DMS153 treated with DMSO at 0.1 percent for 48 hours (cell line): Measurements from ENCODE around the gene RHCG.

Experiments
- DNase-seq: peaks from one replicate; lab custom pipeline; 2025; ENCODE audit not compliant: unreplicated experiment; lab: John Stamatoyannopoulos, UW

Gene RHCG

DNA sequence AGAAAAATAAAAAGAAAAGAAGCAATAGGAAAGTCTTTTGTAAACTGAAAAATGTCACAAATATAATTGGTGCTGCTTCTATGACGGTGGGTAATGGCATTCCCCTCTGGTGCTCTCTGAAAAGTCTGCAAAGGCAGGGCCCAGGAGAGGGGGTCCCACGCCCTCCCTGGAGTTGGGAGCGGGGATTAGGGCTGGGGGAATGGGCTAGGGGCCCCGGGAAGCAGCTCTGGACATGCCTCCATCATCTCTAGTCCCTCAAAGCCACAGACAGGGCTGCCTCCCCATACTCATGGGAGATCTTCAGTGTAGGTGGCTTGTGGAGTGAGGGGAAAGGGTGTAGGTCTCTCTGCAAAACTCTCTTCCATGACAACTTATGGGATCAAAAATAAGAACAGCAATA, 7.8 kb upstream of the RHCG start:
- DNase-seq, result no peak

DNA sequence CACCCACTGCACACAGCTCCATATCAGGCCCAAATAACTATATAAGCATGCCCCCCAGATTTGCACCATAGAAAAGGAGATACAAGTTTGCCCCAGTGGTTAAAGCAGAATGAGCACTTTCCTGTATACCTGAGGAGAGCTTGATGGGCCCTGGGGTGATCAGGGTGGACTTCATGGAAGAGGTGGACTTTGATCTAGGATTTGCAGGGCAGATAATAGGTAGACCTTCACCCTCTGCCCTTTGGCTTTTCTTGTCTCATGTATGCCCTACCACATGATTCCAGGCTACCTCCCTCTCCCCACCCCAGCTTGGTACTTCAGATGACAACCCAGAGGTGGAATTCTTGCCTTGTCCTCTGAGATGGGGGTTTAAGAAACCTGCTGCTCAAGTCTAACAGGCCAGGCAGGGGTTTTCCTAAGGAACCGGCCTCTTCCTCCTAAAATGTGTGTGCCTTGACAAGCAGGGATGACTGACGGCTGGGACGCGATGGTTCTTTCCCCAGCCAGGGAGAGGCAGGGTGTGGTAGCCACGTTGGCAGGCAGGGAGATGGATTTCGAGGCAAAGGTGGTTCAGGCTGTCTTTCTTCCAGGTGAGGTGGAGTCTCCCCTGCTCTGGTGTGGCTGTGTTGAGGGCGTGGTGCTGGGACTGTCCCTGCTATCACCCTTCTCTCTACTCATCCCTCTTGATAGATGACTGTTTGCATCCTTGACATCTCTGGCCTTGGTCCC, 6.6 kb upstream of the RHCG start:
- DNase-seq, result no peak

DNA sequence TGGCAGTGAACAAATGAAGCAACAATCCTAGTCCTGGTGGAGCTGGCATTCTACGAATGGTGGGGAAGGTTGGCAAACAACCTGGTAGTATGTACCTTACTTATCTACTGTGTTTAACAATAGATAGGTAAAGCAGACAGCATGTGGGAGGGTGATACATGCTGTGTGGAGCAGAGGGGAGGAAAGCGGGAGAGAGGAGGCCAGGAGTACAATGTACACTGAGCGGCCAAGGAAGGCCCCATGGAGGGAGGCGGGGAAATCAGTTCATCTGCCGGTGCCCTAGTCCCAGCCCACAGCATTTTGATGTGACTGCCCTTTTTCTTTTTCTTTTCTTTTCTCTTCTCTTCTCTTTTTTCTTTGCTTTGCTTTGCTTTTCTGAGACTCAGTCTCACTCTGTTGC, 5.3 kb upstream of the RHCG start:
- DNase-seq, result no peak

DNA sequence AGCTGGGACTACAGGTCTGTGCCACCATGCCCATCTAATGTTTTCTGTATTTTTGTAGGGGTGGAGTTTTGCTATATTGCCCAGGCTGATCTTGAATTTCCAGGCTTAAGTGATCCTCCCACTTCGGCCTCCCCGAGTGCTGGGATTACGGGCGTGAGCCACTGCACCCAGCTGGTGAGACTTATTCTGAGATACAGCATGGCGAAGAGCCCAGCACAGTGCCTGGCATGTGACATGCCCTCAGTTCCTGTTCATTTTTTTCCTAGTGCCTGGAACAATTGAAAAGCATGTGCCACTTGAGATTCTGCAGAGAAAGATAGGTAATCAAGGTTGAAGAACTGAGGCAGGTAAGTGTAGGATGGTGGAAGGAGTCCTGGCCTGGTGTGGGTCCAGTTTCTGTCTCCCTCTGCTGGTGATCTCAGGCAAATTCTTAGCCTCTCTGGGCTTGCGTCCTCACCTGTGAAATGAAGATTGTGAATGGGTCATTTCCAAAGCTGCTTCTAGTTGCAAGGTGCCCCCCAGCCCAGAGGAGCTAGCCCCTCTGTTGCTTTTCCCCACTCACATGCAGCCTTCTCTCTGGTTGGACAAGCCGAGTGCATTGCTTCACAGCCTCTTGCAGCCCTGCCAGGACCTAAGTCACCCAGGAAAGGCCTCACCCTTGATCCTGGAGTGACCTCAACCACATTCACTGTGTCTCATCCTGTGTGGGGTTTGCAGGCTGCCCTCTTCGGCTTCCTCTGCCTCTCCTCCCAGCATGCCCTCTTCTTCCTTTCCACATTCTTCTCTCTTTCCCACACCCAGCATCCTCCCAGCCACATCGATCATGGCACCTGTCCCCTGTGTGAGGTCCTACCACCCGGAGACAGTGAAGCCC, 4.3 kb upstream of the RHCG start:
- DNase-seq, result no peak

DNA sequence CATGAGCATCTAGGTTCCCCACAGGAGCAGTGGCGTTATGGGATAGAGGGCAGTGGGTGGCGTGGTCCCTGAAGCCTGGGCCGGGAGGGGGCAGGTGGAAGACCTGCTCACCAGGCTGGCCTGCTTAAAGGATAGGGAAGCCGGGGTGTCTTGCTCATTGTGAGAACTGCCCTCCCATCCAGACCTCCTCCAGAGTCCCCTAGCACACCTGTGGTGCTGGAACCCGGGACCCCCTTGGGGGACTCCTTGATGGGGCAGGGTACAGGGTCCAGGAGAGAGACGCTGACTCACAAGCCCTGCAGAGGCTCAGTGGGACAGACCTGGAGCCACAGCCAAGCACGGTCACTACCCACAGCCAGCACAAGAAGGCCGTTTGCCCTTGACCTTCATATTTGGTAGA, 2.8 kb upstream of the RHCG start:
- DNase-seq, result no peak

DNA sequence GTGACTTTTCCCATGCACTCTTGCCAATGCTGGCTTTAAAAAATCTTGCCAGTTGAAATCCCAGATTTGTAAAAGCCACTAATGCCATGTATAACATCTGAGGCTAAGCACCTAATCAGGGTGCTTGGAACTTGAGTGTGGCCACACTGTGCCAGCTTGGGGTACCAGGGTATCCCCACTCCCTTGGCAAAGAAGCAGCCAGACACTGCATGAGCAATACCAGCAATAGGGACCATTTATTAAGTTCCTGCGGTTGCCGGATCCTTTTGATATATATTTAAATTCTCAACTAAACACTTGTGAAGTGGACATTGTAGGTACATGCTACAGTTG, 2.2 kb upstream of the RHCG start:
- DNase-seq, result no peak

DNA sequence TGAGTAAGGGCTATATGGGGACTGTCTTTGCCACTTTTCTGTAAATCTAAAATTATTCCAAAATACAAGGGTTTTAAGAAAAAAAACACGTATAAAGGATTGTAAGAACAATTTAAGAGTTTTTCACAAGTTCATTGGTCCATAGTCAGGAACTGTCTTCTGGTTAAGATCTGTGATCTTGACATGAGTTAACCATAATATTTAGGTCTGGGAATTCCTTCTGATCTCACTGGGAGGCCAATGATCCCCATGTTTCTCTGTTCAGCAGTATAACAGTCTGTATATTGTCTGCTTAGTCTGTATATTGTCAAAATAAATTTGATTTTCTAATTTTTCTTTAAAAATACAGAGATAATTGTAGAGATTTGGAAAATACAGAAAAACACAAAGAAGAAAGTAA, 848 bp upstream of the RHCG start:
- DNase-seq, result no peak

DNA sequence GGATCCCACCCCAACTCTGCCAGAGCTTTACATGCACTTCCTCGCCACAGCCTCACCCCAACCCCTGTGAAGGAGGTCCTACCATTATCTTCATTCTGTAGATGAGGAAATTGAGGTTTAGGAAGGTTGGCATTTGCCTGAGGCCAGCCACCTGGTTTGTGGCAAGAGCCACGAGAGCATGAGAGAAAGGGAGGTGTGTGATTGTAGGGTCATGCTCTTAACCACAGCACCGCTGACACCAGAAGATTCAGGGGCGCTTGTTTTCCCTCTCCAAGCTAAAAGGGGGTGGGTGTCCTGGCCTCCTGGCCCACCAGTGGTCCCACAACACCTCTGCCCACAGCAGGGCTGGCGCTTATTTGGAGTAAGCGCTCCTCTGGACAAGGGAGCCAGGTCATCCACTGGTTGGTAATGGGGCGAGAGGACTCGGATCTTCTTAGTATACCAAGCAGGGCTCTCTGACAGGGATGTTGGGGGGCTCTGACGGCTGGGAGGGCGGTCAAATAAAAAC, 691 bp downstream of the RHCG start:
- DNase-seq, result no peak

DNA sequence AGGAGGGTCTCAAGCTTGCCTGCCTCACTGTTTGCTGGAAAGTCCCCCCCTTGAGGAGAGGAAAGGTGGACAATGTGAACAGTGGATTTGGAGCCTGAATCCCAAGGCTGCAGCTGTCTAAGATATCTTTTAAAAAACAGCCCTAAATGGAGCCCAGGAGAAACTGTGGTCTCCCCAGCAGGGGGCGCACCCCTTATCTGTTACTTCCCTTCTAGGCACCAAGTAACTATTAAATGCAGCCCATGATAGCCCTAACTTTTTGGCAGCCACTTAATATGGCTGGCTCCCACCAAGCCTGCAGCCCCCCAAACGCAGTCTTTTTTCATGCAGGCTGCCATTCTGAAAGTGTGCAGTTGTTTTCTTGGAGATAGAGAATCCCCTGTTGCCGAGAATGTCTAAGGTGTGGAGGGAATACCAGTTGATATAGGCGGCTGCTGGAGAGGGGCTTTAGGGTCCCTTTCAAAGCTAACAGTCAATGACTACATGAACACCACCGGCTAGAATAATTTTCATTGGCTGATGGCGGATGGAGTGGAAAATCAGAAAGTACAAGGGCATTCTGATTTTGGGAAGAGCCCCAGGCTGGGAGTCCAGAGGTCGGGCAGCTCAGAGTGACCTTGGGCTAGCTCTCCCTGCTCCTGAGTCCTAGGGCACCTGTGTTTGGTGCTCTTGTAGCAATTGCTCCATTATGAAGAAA, 1.3 kb downstream of the RHCG start:
- DNase-seq, result no peak

DNA sequence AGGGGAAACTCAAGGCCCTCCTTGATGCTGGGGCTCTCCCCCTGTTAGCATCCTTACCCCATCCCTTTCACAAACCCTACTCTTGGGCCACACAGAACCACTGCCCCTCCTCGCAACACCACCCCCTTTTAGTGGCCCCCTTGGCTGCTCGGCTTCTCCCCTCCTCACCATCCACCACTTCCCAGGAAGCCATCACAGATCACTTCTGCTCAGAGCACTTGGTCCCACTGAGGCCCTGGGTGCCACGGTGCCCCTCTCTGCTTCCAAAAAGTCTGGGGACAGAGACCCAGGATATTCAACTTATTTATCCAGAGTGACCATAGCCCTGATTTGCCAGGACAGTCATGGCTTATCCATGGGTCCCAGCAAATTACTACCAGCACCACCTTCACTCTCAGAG, 2.4 kb downstream of the RHCG start:
- DNase-seq, result no peak

DNA sequence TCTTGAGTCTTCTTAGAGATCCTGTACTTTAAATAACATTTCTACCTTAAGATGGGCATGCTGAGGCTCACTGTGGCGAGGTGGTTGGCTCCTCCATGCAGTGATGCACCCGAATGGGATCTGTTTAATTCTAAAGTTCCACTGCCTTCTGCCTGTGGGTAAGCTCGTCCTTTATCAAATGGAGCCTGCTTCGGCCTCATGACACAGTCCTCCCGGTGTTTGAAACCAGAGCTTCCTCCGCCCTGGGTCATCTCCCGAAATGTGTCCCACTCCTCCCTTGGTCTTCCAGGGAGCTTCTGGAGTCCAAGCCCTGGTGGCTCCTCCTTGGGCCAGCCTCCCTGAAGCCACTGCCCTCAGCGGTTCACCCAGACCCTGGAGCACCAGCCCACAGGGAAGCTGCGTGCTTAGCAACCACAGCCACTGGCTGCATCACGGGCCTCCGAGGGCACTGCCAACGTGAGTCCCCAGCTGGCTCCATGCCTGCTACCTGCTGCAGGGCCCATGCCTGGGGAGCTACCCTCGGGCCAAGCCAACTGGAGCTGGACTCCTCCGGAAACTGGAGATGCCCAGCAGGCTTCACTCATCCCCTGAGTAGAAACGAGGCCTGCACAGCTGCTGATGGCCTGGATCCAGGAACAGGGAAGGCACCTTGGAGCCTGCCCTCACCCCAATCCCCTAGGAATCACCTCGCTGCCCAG, 3.3 kb downstream of the RHCG start:
- DNase-seq, result no peak

DNA sequence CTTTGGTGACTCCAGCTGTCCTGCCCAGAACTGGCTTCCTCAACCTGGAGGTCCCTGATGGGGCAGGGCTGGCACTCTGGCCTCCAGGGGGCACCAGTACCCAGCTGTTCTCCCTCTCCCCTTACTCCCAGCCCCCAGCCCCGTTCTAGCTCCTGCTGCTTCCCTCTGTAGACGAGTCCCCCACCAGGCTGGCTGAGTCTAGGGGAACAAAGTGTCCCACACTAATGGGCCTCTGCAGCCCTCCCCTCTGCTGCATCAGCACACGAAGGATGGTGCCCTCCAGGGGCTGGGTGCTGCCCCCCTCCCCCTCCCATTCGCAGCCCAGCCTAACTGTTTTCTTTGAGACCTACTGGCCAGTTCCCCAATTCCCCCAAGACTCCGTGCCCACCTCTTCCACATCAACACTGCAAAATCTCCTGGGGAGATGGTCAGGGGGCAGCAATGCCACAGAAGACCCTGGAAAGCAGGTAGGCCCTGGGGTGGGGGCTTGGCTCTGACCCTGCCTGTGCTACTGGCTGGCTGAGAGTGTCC, 4.2 kb downstream of the RHCG start:
- DNase-seq, result no peak

DNA sequence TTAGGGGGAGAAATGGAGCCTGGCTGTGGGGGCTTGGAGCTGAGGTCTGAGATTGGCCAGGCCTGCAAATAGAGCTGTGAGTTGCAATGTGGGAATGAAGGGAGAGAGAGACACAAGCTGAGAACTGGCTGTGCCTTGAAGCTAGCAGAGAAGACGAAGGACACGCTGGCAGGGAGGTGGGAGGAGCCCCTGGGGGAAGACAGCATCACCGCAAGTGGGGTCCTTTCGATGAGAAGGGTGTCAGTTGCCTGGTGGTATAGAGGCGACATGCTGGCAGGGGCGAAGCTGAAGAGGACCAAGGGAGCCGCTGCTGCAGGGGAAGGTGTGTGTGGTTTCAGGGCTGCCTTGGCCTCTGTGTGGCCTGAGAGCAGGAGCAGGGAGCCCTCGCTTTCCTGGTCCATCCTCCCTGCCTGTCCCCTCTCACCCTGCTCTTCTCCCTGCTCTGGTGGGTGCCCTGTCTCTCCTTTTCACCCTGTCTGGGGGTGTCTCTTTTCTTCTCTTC, 5.5 kb downstream of the RHCG start:
- no peak for DNase-seq

DNA sequence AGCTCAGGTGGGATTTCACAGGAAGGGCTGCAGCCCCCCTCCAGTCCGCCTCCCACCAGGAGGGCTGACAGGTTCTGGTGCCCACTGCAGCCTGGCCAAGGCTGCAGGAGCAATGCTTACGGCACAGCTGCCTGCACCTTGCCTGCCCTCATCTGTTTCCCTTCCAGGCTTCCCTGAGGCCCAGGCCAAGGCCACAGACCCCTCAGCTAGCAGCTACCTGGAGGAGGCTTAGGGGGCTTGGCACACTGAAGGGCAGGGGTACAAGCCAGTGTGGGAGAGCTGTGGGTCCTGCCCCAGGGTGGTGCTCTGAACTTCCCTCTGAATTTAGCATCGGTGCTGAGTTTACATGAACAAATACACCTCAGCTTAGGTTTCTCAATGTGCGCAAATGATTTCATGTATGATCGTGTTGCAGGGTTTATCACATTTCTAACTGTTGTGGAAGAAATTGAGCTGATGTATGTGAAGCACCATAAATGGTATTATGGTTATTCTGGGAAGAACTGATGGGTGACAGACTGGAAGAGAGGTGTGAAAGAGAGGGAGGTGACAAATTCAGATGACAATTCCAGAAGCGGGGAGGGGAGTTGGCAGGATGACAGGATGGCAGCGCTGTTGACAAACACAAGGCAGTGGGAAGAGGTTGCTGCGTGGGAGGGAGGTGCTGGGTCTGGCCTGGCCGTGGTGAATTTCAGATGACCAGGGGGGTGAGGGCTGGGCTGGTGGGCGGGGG, 6.1 kb downstream of the RHCG start:
- DNase-seq, result no peak

DNA sequence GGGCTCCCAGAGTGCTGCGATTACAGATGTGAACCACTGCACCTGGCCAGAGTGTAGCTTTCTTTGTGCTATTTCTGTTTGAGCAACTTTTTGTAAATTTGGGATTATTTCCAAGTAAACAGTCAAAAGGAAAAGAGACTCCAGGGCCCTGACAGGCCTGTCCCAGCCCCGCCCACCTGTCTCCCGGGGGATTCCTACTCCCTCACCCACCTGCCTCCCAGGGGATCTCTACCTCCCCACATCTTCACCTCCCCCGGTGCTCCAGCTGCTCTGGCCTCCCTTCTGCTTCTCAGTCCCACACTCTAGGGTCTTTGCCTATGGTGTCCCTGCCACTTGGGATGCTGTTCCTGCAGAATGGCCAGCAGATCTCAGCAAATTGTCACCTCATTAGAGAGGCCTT, 7.0 kb downstream of the RHCG start:
- DNase-seq, result no peak

DNA sequence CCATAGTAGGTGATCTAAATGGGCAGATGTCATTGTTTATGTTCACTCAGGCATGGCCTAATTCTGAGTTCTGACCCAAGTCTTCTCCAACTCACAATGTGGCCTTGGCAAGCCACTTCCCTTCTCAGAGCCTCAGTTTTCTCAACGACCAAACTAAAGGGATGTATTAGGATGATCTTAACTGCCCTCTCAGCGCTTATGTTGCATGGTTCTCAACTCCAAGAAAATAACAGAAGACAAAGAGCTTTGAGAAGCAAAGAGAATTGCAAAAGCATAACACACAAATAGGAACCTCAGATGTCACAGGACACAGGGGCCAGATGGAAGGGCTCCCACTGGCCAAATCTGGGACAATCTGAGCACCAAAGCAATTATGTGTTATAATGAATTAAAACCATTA, 8.6 kb downstream of the RHCG start:
- DNase-seq, result no peak

DNA sequence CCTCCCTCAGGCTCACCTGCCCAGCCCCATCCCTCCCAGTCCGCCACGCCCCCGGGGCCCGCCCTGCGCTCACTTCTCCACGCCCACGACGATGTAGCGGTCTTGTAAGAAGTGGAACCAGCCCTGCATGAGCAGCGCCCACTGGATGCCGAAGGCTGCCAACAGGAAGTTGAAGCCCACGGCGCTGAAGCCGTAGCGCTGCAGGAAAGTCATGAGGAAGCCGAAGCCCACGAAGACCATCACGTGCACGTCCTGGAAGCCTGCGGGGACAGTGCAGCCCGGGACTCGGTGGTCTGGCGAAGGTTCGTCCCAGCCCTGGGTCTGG, 9.7 kb downstream of the RHCG start:
- no peak for DNase-seq

DNA sequence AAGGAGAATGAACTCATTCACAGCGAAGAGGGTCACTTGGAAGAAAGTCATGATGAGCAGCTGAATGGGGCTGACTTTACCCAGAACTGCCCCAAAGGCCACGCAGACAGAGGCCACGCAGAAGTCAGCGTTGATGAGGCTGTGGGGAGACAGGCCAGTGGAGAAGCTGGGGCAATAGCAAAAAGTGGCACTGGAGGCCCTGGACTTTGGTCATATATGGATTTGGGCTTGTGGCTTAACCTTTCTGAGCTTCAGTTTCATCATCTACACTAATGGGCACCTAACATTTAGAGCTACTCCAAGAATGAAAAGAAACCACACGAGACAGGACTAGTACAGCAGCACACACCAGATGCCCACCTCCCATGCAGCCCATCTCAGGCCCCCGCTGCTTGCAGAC, 13.3 kb downstream of the RHCG start:
- no peak for DNase-seq

DNA sequence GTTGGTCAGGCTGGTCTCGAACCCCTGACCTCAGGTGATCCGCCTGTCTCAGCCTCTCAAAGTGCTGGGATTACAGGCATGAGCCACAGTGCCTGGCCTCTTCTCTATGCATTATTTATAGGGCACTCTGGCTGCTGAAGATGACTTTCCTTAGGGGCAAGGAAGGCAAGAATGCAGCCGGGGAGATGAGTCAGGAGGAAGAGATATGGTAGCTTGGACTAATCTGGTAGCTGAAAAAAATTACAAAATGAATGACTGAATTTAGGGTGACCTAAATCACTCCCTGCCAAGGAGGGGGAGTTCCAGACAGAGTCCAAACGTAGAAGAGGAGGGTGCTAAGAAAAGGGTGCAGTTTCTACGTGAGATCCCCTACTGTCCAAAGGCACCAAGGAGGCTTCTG, 14.2 kb downstream of the RHCG start:
- DNase-seq, result no peak

DNA sequence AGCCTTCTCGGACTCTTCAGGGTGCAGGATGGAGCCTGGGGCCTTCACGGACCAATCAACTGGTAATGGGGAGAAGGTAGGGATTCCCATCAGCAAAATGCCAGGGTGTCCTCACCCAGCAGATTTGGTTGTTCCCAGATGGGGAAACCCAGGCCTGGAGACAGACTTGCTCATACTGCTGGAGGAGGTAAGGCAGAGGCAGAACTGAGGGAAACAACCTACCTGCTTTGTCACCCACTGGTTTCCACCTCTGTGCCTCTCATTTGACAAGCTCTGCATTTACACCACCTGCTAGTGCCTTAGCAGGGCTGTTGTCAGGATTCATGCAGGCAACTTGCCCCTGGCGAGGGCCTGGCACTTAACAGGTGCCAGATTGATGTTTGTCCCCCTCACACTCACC, 15.9 kb downstream of the RHCG start:
- DNase-seq, result no peak
